Left forelimb (tissue), 1 donor: ENCODE results near the gene ENSA.
"Not testable (repeated sequence)": the region's sequence is repeated elsewhere in the genome, so short reads cannot be mapped to it uniquely, and the experiment has no call there.

Source experiments
- DNase-seq: peaks from one replicate; pipeline ENCODE4 v3.0.0-alpha.2; 2018; ENCODE audit warnings: low spot score

The ENSA gene

DNA sequence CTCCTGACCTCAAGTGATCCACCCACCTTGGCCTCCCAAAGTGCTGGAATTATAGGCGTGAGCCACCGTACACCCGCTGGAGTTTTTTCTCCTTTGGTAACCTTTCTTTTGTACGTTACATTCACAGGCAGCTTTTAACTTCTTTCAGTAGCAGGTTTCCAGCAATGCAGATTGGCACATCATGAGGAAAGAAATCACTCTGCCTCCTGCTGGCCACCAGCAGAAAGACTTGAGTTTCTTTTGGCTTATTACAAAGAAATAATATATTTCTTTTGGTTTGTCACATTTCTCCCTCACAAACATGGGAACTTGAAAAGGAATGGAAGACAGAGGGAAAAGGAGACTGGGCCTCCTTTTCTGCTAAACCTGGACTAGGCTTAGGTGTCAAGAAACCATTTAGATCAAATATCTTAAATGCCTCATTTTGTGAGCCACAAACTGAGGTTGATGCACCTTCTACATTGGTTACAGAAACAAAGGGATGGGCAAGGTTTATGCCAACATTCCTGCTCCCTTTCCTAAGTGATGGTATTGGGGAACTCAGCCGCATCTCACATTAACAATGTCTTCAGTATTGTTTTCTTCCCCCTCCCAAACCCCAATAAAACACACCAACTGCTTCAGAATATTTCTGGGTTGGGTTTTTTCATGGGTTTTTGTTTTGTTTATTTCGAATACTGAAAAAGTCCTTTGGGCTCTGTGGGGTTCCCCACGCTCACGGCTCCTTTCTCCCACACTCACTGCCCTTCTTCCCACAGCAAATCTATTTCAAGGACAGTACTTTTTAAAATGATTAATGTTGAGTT is 7.7 kb downstream of the ENSA start:
- DNase-seq = no peak

DNA sequence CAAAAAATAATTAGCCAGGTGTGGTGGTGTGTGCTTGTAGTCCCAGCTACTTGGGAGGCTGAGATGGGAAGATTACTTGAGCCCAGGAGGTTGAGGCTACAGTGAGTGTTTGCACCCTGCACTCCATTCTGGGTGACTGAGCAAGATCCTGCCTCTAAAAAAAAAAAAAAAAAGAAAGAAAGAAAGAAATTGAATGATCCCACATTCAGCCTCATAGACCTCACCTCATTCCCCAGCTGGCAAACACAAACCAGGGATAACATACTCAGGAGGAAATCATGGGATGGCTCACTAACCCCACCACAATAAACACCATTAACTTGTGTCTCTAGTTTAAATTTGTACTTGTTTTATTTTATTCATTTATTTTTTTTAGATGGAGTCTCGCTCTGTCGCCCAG is 8.5 kb downstream of the ENSA start:
- no peak for DNase-seq

DNA sequence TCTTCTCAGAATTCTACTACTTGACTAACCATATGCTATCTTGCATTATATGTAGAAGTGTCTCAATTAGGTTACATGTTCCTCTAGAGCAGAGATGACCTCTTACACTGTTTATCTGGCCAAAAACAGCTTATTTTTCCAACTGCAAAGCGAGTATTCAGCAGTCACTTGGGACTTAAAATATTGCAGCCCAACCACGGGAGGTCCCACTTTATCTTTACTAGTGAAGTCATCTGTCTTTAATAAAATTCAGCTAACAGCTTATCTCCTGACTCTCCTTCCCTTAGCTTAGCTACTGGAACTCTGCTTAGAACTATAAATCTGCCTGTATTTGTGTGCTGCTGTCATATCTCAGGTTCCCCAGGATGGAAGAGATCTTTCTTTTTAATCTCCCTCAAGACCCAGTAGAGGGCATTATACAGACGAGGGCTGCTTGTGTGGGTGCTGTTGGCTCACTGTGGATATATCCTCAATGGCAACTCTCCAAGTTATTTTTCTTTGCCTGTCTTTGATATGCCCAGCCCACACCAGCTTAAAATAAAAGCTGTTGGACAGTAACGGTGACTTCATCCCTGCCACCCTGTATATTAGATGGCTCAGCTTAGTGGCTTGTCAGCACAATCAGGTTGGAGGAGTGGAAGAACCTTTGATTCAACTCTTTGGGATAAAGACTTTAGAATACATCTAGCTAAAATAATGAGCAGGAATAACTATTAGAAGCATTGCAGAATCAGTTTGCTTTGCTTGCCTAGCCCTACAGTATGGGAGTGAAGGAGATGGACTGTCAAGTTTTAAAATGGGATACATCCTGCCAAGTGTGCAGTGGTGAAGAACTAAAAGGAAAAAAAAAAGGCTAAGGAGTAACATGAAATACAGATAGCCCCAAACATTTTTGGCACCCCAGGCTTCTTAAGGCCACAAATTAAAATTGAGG is 9.6 kb downstream of the ENSA start:
- no peak for DNase-seq

DNA sequence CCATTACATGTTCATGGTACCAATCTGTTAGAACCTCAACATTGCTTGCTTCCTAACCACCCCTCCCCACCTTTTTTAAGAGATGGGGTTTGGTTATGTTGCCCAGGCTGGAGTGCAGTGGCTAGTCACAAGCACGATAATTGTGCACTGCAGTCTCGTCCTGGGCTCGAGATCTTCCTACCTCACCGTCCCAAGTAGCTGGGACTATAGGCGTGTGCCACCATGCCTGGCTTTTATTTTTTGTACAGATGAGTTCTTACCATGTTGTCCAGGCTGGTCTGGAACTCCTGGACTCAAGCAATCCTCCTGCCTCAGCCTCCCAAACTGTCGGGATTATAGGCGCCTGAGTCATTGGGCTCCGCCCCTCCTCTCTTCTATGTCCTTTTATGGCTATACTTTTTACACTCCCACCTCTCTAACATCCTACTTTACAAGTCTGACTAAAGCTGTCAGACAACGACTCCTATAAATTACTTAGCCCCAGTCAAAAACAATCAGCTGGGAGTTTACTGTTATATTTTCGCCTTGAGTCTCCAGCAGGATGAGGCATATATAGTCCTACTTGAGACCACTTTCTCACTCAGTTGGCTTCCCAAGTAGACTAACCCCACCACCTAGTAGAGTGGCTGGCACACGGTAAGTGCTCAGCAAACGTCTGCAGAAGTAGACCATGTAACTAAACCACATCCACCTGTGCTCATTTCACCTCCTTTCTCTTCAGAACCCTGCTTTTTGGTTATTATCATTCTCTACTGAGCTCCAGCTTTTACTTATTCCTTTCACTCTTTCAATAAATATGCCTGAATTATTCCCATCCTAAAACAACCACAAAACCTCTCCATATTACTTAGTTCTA is 13.8 kb downstream of the ENSA start:
- DNase-seq = no peak

DNA sequence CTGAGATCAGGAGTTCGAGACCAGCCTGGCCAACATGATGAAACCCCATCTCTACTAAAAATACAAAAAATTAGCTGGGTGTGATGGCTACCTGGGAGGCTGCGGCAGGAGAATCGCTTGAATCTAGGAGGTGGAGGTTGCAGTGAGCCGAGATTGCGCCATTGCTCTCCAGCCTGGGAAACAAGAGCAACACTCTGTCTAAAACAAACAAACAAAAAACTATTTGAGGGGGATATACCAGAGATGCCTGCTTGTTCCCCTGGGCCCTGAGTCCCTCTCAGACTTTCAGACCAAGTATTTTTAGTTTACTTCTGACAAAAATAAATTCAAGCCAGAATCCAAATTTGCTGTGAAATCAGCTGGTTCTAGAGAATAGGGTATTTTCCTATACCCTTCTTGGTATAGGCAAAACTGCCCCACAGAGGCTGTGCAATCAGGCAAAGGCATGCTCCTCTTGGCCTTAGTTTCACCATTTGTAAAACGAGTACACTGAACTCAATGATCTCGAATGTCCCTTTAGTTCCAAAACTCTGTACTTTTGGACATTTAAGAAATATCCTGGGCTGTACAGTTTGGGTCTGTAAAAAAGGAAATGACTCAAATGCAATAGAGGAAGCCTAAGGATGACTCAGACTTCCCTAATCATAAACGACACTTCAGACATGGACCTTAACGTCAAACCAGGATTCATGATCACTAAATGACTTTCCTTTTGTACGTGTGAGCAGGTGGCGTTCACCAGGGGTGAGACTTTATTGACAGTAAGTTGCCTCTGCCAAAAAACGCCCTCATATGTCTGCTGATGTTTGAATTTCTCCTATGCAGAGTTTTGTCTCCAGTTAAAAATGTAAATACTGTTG is 16.1 kb downstream of the ENSA start:
- DNase-seq = no peak

DNA sequence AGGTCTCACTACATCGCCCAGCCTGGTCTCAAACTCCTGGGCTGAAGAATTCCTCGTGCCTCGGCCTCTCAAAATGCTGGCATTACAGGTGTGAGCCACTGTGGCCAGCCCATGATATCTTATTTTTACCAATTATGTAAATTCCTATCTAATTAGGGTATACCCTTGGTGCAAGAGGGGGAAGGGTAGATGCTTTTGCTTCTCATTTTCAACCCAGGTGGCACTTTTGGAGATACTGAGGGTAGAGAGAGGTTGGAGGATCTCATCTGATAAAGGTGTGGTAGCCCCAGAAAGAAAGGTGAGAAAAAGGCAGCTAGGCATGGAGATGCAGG is 17.4 kb downstream of the ENSA start:
- DNase-seq = no peak

DNA sequence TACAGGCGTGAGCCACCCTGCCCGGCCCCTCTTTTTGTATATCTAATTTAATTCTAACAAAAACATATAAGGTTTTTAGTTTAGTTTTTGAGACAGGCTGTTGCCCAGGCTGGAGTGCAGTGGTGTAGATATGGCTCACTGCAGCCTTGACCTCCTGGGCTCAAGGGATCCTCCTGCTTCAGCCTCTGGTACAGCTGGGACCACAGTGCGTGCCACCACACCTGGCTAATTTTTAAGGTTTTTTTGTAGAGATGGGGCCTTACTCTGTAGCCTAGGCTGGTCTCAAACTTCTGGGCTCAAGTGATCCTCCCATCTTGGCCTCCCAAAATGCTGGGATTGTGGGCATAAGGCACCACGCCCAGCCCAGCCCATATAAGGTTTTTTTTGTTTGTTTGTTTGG is 18.8 kb downstream of the ENSA start:
- no peak for DNase-seq

DNA sequence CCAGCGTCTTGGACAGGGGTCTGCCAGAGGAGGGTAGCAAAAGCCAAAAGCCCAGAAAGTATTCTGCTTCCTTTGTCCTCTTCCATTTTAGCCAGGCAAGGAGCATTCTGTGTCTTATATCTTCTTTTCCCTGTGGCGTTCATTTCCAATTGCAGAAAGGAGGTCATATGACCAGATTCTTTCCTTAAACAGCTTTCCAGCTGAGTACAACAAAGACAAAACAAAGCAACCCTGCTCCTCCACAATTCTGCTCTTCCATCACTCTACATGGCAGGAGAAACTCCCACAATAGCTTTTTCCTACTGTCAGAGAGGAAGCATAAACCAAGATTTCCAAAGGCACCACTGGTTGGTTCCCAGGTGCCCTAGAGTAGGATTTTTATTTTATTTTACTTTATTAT is 19.7 kb downstream of the ENSA start:
- DNase-seq = no peak

DNA sequence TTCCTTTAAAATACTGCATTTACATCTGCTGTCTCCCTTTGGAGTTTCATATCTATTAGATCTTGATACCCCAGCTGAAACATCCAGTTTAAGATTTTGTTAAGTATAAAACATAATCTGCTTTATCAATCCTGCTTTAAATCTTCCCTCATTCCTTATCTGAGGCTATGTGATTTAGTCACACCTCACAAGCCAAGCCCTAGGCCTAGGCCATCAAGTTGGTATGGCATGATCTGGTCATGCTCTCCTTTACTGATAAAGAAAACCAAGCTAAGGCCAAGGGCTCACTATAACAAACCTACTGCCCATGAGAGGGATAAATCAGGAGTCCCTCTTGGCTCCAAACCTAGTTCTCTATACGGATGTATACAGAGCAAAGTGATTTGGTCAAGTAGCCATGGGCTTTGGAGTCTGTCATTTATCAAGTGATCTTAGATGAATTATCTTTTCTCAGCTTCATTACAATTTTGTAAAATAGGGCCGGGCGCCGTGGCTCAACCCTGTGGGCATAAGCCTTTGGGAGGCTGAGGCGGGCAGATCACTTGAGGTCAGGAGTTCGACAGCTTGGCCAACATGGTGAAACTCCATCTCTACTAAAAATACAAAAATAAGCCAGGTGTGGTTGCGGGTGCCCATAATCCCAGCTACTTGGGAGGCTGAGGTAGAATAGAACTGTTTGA is 22.8 kb downstream of the ENSA start:
- no peak for DNase-seq

DNA sequence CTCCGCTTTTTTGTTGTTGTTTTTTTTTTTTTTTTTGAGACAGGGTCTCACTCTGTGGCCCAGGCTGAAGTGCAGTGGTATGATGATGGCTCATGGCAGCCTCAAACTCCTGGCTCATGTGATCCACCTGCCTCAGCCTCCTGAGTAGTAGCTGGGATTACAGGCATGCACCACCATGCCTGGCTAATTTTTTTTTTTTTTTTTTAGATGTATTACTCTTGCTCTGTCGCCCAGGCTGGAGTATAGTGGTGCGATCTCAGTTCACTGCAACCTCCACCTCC is 24.0 kb downstream of the ENSA start:
- not testable (repeated sequence) for DNase-seq

DNA sequence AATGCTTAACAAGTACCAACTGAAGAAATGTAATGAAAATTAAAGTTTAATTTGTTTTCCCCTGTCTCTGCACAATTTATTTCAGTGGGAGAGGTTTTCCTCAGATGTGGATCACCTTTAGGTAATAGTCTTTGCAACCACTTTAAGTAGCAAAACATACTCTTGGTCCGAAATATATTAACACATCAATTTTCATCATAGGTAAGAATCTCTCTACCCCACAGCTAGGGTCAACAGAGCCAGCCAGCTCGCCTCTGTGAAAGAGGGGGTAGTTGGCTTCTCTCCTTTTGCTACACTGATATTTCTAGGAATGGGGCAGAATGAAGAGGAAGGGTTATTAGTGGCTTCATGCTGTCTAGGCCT is 25.2 kb downstream of the ENSA start:
- DNase-seq = no peak

DNA sequence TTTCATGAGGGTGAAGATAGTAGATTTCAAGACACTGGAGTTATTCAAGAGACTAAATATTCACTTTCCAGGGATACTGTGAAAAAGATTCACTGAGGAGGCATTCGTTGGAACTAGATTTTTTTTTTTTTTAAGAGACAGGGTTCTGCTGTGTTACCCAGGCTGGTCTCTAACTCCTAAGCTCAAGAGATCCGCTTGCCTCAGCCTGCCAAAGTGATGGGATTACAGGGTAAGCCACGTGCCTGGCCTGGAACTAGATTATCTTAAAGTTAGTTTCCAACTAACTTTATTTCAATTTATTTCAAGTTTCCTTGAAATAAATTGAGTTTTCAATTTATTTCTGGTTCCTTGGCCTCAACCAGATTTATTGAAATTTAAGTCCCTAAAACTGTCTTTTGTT is 25.7 kb downstream of the ENSA start:
- no peak for DNase-seq

DNA sequence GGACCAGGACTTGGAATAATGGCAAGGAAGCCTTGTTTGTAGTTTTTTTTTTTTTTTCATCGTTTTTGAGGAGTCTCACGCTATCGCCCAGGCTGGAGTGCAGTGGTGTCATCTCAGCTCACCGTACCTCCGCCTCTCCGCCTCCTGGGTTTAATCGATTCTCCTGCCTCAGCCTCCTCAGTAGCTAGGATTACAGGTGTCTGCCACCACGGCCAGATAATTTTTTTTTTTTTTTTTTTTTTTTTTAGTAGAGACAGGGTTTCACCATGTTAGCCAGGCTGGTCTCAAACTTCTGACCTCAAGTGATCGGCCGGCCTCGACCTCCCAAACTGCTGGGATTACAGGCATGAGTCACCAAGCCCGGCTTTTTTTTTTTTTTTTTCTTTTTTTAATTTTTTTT is 27.0 kb downstream of the ENSA start:
- not testable (repeated sequence) for DNase-seq

DNA sequence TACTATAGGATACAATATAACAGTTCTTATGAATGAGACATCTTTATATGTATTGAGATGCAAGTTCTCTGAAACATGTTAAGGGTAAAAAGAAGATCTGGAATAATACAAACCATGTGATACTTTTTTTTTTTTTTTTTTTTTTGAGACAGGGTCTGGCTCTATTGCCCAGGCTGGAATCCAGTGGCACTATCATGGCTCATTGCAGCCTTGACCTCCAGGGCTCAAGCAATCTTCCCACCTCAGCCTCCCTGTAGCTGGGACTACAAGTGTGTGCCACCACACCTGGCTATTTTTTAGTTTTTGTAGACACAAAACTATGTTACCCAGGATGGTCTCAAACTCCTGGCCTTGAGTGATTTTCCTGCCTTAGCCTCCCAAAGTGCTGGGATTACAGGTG is 27.9 kb downstream of the ENSA start:
- no peak for DNase-seq

DNA sequence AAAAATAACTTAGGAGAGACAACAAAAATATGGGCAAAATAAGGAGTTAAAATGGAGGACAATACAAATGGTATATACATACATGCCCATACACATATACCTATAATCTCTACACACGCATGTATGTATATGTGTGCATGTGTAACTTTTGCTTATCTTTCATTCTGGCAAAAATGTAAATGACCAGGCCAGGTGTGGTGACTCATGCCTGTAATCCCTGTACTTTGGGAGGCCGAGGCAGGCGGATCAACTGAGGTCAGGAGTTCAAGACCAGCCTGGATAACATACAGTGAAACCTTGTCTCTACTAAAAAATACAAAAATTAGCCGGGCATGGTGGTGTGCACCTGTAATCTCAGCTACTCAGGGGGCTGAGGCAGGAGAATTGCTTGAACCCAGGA is 31.1 kb downstream of the ENSA start:
- not testable (repeated sequence) for DNase-seq

DNA sequence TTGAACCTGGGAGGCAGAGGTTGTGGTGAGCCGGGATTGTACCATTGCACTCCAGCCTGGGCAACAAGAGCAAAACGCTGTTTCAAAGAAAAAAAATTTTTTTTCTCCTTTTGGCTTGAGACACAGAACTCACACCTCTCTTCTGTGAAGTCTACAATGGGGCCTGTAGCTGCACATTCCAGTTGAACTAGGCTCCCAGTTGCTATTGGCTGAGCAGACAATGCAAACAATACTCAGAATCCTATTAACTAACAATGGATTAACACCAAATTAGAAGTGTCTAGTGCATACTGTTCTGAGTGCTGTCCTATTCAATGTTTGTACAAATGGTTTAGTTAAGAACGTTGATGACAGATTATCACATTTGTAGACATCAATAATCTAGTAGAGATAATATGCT is 32.4 kb downstream of the ENSA start:
- no peak for DNase-seq

DNA sequence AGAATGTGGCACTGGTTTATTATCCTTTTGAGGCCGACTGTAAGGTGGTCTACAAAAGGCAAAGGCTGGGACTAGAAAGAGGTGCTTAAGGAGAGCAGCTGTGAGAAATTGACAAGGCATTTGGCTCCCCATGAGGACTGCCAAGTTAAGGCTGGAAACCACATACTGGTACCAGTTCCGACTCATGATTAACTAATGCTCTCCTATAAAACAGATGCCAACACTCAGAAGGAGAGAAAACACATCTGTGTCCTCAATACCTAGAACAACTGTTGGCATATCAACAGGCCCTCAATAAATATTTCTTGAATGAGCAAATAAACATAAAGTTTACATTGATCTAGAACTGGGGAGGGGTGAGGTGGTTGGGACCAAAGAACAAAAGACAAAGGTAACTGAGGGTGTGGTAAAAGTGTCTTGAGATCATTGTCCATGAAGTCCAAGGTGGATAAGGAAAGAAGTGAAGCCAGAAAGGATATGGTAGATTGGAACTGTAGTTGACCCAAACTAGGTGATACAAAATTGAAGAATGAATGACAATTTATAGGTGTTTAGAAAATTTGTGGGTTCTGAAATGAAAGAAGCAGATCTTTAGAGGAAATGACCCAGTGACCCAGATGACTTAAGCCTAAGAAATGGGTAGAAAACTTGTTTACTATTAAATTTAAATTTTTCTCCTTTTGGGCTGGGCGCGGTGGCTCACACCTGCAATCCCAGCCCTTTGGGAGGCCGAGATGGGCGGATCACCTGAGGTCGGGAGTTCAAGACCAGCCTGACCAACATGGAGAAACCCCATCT is 33.1 kb downstream of the ENSA start:
- no peak for DNase-seq

DNA sequence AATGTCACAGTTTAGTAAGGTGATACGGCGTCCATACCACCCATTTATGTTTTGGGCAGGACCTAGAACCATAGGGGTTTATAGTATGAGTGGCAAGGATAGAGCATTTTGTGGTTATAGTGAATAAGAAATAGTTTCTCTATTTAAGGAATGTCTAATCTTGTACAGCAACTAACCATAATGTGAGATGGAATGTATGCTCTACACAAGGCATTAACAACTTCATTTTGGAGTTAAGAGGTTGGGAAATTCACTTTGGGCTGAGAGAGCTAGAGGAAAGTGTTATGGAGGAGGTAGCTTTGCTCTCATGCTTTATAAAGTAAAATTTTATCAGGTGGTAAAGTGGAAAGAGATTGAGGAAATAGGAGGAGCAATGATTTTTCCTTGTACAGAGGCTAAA is 47.0 kb downstream of the ENSA start:
- DNase-seq = no peak

DNA sequence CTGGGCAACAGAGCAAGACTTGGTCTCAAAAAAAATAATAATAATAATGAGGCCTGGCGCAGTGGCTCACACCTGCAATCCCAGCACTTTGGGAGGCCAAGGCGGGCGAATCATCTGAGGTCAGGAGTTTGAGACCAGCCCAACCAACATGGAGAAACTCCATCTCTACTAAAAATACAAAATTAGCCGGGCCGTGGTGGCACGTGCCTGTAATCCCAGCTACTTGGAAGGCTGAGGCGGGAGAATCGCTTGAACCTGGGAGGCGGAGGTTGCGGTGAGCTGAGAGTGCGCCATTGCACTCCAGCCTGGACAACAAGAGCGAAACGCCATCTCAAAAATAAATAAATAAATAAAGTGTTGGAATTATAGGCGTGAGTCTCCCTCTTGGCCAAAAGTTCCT is 47.5 kb downstream of the ENSA start:
- DNase-seq = not testable (repeated sequence)

DNA sequence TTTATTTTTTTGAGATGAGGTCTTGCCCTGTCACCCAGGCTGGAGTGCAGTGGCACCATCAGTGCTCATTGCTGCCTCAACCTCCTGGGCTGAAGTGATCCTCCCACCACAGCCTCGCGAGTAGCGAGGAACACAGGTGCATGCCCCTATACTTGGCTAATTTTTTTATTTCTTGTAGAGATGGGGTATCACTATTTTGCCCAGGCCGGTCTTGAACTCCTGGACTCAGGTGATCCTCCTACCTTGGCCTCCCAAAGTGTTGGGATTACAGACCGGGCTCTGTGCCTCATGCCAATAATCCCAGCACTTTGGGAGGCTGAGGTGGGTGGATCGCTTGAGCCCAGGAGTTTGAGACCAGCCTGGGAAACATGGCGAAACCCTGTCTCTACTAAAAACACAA is 48.0 kb downstream of the ENSA start:
- DNase-seq = not testable (repeated sequence)
